OCI-LY1 (cell line): ENCODE data around the gene MRFAP1.

Experiments used
- H2AFZ ChIP-seq: fragments of 200-600 bp; sonication (generic), shearing (Covaris generic); 2 replicates; pipeline ENCODE4 v1.6.0; 2014; ENCODE audit warnings: antibody characterized with exemption, mild to moderate bottlenecking, low read length
- H3F3A ChIP-seq: fragments of 200-600 bp; sonication (generic), shearing (Covaris generic); 2 replicates; pipeline ENCODE4 v1.6.0; 2014; ENCODE audit warnings: mild to moderate bottlenecking, antibody characterized with exemption, low read length, moderate library complexity; ENCODE audit not compliant: insufficient read depth
- H3K27ac ChIP-seq: fragments of 200-600 bp; sonication (generic); 2 replicates; pipeline ENCODE4 v1.5.1; 2014; ENCODE audit warnings: low read length, mixed run types, mild to moderate bottlenecking, low read depth; ENCODE audit not compliant: poor library complexity, severe bottlenecking
- H3K27me3 ChIP-seq: fragments of 200-600 bp; sonication (generic); 2 replicates; pipeline ENCODE4 v1.6.0; 2014; ENCODE audit warnings: antibody characterized with exemption, mild to moderate bottlenecking, low read length, moderate library complexity; ENCODE audit not compliant: insufficient read depth
- H3K36me3 ChIP-seq: fragments of 200-600 bp; sonication (generic); 2 replicates; pipeline ENCODE4 v1.6.1; 2014; ENCODE audit warnings: mild to moderate bottlenecking, antibody characterized with exemption, low read length, moderate library complexity, mixed read lengths; ENCODE audit not compliant: insufficient read depth
- H3K4me1 ChIP-seq: fragments of 200-600 bp; sonication (generic); 2 replicates; pipeline ENCODE4 v1.5.1; 2014; ENCODE audit warnings: mild to moderate bottlenecking, low read length, moderate library complexity; ENCODE audit not compliant: insufficient read depth, severe bottlenecking
- H3K4me2 ChIP-seq: fragments of 200-600 bp; sonication (generic), shearing (Covaris generic); 2 replicates; pipeline ENCODE4 v1.6.1; 2014; ENCODE audit warnings: low read length
- H3K4me3 ChIP-seq: fragments of 200-600 bp; sonication (generic); 2 replicates; pipeline ENCODE4 v1.5.1; 2014; ENCODE audit warnings: low read length, low read depth, mild to moderate bottlenecking, mixed read lengths; ENCODE audit not compliant: poor library complexity, severe bottlenecking
- H3K79me2 ChIP-seq: fragments of 200-600 bp; shearing (Covaris generic); 2 replicates; pipeline ENCODE4 v1.6.1; 2016; ENCODE audit warnings: mixed run types, low read length, mixed read lengths; ENCODE audit not compliant: insufficient read depth
- H3K9ac ChIP-seq: fragments of 200-600 bp; sonication (generic), shearing (Covaris generic); 2 replicates; pipeline ENCODE4 v1.6.1; 2014; ENCODE audit warnings: mild to moderate bottlenecking, low read length, mixed read lengths
- H3K9me2 ChIP-seq: fragments of 200-600 bp; sonication (generic), shearing (Covaris generic); 2 replicates; pipeline ENCODE4 v1.6.1; 2014; ENCODE audit warnings: low read depth, mild to moderate bottlenecking, low read length, mixed read lengths
- H3K9me3 ChIP-seq: fragments of 200-600 bp; shearing (Covaris generic); 2 replicates; pipeline ENCODE4 v1.6.1; 2014; ENCODE audit warnings: low read length, mixed read lengths
- H4K20me1 ChIP-seq: fragments of 200-600 bp; sonication (generic), shearing (Covaris generic); 2 replicates; pipeline ENCODE4 v1.6.0; 2016; ENCODE audit warnings: mild to moderate bottlenecking, low read length; ENCODE audit not compliant: insufficient read depth
- CTCF ChIP-seq: fragments of 200-600 bp; sonication (generic), shearing (Covaris generic); IDR thresholded peaks from 2 replicates; pipeline ENCODE4 v1.5.1; 2017; ENCODE audit warnings: mild to moderate bottlenecking, antibody characterized with exemption, low read length, moderate library complexity, mixed read lengths
- EZH2 ChIP-seq: fragments of 200-600 bp; sonication (generic), shearing (Covaris generic); IDR thresholded peaks from 2 replicates; pipeline ENCODE4 v1.8.0; 2017; ENCODE audit warnings: borderline replicate concordance, mixed run types, mild to moderate bottlenecking, antibody characterized with exemption, low read length, moderate library complexity, mixed read lengths

MRFAP1 gene

GRCh38 chr4:6598641-6599040 is 41.8 kb upstream of the MRFAP1 start:
- TF ChIP-seq EZH2: no peak
- no peaks in the 10 kb centered on the region for H3K9me3 ChIP-seq
- H2AFZ ChIP-seq: no peak overlapping the region
- peak overlapping the region; percentile 30; the same call in 1 of the 2 replicates for H3K4me2 ChIP-seq
- H3K9ac ChIP-seq: peak overlapping the region; percentile 15; the same call in 1 of the 2 replicates
- H3K9me2 ChIP-seq: no peaks in the 10 kb centered on the region
- H4K20me1 ChIP-seq: no peaks in the 10 kb centered on the region
- no peaks in the 10 kb centered on the region for H3K79me2 ChIP-seq
- H3K4me1 ChIP-seq: peaks cover 28% of the 10 kb centered on the region
- H3K27me3 ChIP-seq: no peaks in the 10 kb centered on the region
- no peaks in the 10 kb centered on the region for H3F3A ChIP-seq
- H3K27ac ChIP-seq: peak overlapping the region; percentile 91
- H3K36me3 ChIP-seq: no peaks in the 10 kb centered on the region
- peak overlapping the region; percentile 24 for H3K4me3 ChIP-seq

- no peak overlapping the region for H3K4me3 ChIP-seq
- H3K9ac ChIP-seq: no peak overlapping the region
- no peaks in the 10 kb centered on the region for H3K27me3 ChIP-seq
- H3K36me3 ChIP-seq: peaks cover 12% of the 10 kb centered on the region
- H3K27ac ChIP-seq: no peak overlapping the region
- H3K4me1 ChIP-seq: peaks cover 17% of the 10 kb centered on the region
- H2AFZ ChIP-seq: no peak overlapping the region
- no peaks in the 10 kb centered on the region for H3K79me2 ChIP-seq
- no peaks in the 10 kb centered on the region for H3F3A ChIP-seq
- no peak for TF ChIP-seq CTCF
- TF ChIP-seq EZH2: no peak
- no peaks in the 10 kb centered on the region for H3K9me3 ChIP-seq
- H4K20me1 ChIP-seq: no peaks in the 10 kb centered on the region
- no peak overlapping the region for H3K4me2 ChIP-seq
- no peaks in the 10 kb centered on the region for H3K9me2 ChIP-seq
Observed at GRCh38 chr4:6601661-6602250, 38.7 kb upstream of the MRFAP1 start.

- Histone ChIP-seq H3K4me2 (no peak overlapping the region), H3K36me3 (peaks cover 15% of the 10 kb centered on the region)
Observed at GRCh38 chr4:6602289-6602688, 38.2 kb upstream of the MRFAP1 start.

More at GRCh38 chr4:6602289-6602688, 38.2 kb upstream of the MRFAP1 start:
- peaks cover 17% of the 10 kb centered on the region for H3K4me1 ChIP-seq
- H3K9ac ChIP-seq: no peak overlapping the region
- no peak overlapping the region for H3K27ac ChIP-seq
- H2AFZ ChIP-seq: no peak overlapping the region
- TF ChIP-seq EZH2 (no peak), CTCF (no peak)
- H3K27me3 ChIP-seq: no peaks in the 10 kb centered on the region
- H3F3A ChIP-seq: no peaks in the 10 kb centered on the region
- H3K79me2 ChIP-seq: no peaks in the 10 kb centered on the region
- H3K9me3 ChIP-seq: no peaks in the 10 kb centered on the region
- no peaks in the 10 kb centered on the region for H4K20me1 ChIP-seq
- no peak overlapping the region for H3K4me3 ChIP-seq
- no peaks in the 10 kb centered on the region for H3K9me2 ChIP-seq
